NCI-H2029 (cell line): ENCODE measurements around the gene ZFP64.
A peak's percentile ranks its signal among the peaks of the same experiment; 100 is the strongest.
"Not testable (repeated sequence)": the region's sequence is repeated elsewhere in the genome, so short reads cannot be mapped to it uniquely, and the experiment has no call there.

ENCODE experiments used
- DNase-seq: peaks from one replicate; lab custom pipeline; 2025; lab: John Stamatoyannopoulos, UW

Gene ZFP64

DNA sequence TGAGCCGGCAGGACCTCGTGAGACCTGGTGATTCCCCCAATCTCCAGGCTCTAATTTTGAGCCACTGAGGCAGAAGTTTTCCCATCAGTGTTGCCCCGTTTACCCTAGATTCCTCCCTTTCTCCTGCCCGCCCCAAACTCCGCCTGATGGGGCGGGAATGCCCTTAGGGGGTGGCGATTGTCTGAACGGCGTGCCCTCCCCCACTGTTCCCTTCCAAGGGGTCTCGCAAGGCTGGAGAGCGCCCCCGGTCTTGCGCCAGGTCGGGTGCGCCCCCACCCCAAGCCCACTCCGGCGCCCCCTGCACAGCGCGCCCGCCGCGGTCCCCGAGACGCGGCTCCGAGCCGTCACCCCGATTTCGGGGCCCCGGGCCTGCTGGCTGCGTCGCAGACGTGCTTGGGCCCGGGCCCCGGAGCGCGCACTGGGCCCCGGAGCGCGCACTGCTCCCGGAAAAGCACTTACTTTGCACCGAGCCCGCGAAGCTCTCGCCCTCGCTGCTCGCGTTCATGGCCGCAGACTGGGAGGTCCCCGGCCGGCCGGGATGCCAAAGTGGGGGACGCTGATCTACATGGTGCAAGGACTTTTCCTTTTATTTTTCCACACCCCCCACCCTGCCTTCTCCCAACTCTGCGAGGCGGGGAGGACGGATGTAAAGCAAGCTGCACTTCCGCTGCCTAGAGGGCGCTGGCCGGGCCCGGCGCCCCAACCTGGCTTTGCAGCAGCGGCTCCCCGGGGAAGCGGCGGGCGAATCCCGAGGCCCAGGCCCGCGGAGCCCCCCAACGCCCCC lies at the start of gene ZFP64:
TSS of gene ZFP64 (minus strand) at position 648 of the 784 bp plus-strand sequence. CDS start at position 505, 143 bp downstream.
- peak; percentile 69 for DNase-seq

- DNase-seq = no peak
These were observed 49.2 kb upstream of the ZFP64 start for GRCh38 chr20:52240802-52241201.

GRCh38 chr20:52239102-52239501 lies 47.5 kb upstream of the ZFP64 start:
- no peak for DNase-seq

GRCh38 chr20:52236292-52236691 lies 44.7 kb upstream of the ZFP64 start:
- no peak for DNase-seq

- no peak for DNase-seq
These were observed 43.5 kb upstream of the ZFP64 start for GRCh38 chr20:52235129-52235528.

DNA sequence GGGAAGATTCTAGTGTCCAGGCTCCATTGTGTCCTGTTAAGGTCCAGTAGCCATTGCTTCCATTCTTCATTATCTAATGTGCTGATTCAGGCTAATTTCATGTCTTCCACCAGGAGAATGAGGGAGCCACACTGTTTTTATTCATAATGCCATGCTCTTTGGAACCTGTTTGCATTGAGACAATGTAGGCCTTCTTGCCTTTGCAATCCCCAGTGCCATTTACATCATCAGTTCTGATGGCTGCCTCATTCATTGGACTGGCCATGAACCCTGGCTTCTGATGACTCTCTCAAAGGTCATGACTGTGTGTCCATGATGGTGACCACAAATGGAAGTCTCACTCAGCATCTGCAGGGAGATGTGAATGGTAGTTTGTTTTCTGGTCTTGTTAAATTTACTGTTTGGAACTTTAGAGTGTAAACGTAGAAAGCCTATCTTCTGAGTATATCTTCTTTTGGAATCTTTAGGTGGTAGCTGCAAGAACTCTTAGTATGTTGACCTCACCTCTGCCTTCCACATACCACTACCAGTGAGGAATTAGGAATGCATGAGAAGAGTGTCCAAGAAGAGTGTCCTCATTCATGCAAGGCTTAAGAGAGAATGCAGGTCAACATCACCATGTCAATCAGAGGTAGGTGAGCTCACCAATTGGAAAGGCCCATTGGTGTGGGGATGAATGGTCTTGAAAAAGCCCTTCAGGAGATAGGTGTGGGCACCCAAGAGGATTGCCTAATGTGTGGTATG lies 42.9 kb upstream of the ZFP64 start:
- no peak for DNase-seq

GRCh38 chr20:52231230-52231746 lies 39.7 kb upstream of the ZFP64 start:
- DNase-seq = no peak

GRCh38 chr20:52230409-52230808 lies 38.8 kb upstream of the ZFP64 start:
- no peak for DNase-seq

DNA sequence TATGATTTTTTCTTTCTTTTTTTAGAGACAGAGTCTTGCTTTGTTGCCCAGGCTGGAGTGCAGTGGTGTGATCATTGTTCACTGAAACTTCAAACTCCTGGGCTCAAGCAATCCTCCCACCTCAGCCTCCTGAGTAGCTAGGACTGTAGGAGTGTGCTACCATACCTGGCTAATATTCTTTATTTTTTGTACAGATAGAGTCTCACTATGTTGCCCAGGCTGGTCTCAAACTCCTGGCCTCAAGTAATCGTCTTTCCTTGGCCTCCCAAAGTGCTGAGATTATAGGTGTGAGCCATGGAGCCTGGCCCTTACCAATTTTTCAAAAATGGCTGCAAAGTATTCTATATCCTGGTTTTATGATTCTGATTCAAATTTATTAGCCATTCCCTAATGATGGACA lies 37.8 kb upstream of the ZFP64 start:
- DNase-seq = not testable (repeated sequence)

DNA sequence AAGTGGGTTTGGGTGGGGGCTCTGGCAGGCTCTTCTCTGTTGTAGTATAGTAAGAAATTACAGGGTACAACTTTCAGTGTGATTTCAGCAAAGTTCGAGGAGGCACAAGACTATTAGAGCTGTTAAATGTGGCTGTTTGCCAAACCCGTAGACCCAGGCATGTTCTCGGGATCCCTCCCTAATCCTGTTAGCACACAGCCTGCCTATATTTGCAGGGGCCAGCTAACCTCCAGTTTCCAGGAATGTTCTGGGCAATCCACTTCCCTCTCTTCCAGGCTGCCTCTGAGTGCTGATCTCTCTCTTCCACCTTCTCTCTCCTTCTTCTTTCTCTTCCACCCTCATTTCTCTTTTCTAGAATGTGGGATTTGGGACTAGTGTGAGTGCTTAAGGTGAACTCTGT lies 34.8 kb upstream of the ZFP64 start:
- no peak for DNase-seq

GRCh38 chr20:52224920-52225319 lies 33.3 kb upstream of the ZFP64 start:
- no peak for DNase-seq

DNA sequence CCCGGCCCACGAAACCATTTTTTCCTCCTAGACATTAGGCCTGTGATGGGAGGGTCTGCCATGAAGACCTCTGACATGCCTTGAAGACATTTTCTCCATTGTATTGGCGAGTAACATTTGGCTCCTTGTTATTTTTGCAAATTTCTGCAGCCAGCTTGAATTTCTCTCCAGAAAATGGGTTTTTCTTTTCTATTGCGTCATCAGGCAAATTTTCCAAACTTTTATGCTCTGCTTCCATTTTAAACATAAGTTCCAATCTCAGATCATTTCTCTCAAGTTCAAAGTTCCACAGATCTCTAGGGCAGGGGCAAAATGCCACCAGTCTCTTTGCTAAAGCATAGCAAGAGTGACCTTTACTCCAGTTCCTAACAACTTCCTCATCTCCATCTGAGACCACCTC lies 29.8 kb upstream of the ZFP64 start:
- not testable (repeated sequence) for DNase-seq

DNA sequence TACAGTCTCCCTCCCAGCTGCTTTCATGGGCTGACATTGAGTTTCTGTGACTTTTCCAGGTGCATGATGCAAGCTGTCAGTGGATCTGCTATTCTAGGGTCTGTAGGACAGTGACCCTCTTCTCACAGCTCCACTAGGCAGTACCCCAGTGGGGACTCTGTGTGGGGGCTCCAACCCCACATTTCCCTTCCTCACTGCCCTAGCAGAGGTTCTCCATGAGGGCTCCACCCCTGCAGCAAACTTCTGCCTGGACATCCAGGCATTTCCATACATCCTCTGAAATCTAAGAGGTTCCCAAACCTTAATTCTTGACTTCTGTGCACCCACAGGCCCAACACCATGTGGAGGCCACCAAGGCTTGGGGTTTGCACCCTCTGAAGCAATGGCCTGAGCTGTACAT lies 29.3 kb upstream of the ZFP64 start:
- DNase-seq = not testable (repeated sequence)

GRCh38 chr20:52219441-52219840 lies 27.9 kb upstream of the ZFP64 start:
- peak; percentile 13 for DNase-seq

DNA sequence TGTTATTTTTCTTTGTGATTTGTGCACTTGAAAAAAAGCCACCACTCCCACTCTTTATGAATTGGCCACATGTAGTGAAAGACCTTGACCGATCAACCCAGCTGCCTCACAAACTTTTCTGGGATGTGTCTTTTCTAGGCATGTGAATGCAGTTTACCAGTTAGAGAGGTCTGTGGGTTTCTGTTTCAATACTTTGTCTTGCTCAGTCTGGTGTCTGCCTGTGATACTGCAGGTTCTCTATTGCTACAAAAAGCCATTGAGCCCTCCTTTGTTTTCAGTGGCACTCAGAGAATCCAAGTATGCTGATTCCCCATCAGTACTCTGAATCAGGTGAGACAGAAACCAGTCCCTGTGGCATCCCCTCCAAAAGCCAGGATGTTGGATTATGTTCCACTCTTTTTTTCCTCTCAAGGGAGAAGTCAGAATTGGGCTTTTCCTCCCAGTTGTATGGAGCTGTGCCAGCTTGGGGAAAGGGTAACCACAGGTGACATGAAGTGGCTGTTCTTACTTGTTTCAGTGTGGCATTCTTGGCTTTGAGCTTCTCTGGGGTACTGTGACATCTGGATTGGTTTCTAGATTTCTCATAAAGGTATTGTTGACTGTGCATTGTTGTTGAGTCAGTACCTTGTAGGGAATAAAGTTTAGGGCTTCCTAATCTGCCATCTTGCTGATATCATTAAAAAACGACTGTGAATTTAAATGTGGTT lies 26.3 kb upstream of the ZFP64 start:
- peak; percentile 32 for DNase-seq

GRCh38 chr20:52213995-52214394 lies 22.4 kb upstream of the ZFP64 start:
- DNase-seq = no peak

DNA sequence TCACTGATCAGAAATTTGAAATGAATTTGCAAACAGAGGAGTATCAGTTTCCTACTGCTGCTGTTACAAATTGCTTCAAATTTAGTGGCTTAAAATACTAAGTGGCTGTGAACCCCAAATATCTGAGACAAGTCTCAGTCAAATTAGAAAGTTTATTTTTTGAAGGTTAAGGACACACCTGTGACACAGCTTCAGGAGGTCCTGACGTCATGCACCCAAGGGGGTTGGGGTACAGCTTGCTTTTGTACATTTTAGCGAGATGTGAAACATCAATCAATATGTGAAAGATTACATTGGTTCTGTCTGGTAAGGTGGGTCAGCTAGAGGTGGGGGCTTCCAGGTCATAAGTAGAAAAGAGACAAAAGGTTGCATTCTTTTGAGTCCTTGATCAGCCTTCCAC lies 21.4 kb upstream of the ZFP64 start:
- no peak for DNase-seq

DNA sequence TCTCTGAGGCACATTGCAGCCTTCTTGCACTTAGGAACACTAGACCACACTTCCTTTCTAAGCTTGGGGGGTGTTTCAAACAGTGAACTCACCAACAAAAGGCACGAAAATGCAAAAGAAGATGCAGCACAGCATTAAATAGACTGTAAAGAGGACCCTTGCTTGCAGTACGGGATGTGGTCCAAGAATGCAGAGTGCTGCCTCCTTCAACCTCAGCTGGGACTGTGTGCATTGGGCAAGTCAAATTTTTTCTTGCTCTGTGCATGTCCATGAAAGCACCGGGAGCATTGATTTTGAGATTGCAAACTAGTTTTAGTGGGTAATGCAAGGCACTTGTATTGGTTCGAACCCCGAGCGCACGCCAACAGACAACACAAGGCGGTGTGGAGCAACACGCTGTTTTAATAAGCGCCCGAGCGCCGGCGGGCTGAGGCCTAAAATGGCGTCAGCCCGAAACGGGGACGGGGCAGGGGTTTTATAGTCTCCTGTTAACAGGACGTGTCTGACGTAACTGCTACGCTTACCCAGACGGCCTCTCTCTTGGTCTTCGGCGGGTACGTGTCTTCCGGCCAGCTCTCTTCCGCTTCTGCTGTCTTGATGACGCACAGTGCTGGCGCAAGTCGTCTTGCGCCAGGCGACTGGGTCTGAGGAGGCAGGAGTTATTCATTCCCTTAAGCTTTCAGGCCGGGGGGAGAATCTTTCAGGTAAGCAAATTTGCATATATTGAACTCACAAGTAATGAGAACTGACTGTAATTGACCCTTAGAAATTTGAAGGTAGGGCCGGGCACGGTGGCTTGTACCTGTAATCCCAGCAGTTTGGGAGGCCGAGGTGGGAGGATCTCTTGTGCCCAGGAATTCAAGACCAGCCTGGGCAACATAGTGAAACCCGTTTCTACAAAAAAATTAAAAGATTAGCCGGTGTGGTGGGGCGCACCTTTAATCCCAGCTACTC lies 18.7 kb upstream of the ZFP64 start:
- no peak for DNase-seq

- no peak for DNase-seq
These were observed 17.6 kb upstream of the ZFP64 start for GRCh38 chr20:52209154-52209571.

DNA sequence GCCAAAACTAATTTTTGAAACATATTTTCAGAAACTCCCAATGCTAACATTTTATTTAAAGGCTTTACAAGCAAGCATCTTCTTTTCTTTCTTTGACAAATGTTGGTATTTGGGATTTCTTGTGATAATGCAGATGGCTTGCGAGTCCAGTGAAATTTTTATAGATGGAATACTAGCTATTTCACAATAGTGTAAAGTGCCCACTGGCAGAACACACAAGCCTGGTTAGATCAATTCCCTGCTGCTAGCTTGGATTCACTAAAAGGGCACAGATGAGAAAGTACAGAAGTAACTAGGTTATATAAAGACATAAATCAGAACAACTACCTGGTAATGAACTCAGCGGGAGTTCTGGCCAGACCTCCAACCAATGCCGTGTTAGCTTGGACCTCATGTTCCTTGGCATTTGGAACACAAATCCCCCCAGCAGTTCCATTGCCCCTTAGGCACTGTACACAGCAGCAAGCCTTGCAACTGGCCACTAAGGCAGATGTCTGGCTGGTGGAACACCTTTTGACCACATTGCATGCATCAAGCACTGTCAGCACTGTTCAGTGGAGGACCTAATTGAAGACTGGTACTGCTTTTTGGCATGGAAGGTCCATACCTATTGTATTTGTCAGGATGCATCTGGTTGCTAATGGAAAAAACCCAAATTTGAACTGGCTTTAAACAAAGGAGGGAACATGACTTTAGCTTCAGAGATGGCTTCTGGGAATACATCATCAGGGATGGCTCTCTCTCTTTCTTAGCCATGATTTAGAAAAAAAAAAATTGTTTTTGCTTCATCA lies 15.6 kb upstream of the ZFP64 start:
- DNase-seq = no peak

DNA sequence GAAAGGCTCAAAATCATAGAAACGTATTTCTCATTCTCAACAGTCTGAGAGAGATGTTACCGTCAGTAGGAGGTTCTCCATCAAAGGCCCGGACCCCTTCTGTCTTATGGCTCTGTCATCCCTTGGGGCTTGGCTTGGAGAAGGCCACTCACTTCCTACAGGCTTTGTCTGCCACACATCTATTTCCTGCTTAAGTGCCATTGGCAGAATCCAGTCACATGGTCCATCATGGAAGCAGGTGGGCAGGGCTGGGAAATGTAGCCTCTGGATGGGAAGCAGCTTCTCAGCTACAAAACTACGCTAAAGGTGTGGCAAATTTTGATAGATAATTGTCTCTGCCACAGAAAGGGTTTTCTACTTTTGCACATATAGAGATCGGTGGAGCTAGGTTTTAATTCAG lies 12.6 kb upstream of the ZFP64 start:
- no peak for DNase-seq
